NK-92 treated with Interleukin-12 subunit alpha and Interleukin-12 subunit beta, amount 100 ng/mL, for 24 hours (cell line): Measurements from ENCODE around the gene CDCA7L.
"Not testable (repeated sequence)": the region's sequence is repeated elsewhere in the genome, so short reads cannot be mapped to it uniquely, and the experiment has no call there.

Experiments used
- DNase-seq: peaks from one replicate; lab custom pipeline; 2025; lab: John Stamatoyannopoulos, UW

CDCA7L gene

GRCh38 chr7:21903020-21903786 lies 42.5 kb downstream of the CDCA7L start:
- no peak for DNase-seq

DNA sequence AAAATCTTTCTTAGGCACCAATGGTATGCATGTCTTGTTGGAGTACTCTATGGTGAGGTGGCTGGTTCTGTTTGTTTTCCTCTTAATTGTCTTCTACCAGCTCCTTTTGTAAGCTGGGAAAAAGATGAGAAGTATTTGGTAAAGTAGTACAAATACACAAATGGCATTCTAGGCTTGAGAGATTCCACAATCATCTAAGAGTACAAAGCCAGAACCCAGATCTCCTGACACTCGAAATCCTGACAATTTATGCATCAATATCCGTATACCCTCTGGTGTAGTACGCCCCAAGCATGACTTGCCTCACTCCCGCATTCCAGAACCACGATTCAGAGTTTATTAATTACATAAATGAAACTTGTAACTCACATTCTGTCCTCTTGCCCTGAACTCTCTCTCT lies 43.5 kb downstream of the CDCA7L start:
- no peak for DNase-seq

DNA sequence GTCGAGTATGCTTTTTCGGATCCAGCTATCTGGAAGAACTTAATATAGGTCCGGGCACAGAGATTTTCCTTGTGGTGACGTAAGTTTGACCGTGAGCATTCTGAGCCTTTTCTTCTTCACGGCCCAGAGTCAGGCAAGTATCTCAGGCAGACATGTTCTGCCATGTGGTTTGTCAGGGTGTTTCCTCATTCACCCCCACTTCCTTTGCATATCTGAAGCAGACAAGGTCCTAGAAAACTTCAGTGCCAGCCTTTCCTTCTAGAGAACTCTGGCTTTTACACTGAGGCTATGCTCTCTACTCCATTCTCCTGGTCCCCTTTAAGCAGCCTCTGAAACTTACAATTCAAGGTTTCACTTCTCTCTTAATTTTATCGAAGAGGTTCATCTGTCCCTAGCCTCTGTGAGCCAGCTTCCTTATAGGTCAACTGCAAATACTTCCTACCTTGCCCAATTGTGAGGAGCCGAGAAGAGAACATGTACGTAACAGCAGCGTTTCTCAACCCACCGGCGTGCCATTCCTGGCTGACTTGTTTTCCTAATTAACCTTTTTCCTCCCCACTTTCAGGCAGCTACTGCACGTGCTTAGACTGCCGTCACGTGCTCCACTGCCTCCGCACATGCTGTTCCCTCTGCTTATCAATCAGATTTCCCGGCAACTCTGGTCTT lies 47.3 kb downstream of the CDCA7L start:
- no peak for DNase-seq

GRCh38 chr7:21893401-21893800 lies 52.3 kb downstream of the CDCA7L start:
- DNase-seq: no peak

GRCh38 chr7:21891291-21891690 lies 54.4 kb downstream of the CDCA7L start:
- no peak for DNase-seq

DNA sequence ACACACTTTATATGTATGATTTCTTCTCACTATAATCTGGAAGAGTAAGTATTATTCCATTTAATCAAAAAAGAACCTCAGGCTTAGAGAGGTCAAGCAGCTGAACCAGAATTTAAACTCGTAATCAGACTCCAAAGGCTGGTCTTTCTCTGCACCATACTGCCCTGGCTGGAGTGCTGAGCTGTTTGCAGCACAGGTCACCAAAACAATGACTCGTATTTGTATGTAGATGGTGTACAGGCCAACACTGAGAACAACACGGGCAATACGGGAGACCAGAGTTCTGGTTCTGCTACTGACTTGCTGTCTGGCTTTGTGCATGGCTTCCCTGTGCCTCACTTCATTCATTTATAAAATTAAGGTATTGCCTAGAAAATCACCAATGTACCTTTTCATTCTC lies 57.9 kb downstream of the CDCA7L start:
- no peak for DNase-seq

DNA sequence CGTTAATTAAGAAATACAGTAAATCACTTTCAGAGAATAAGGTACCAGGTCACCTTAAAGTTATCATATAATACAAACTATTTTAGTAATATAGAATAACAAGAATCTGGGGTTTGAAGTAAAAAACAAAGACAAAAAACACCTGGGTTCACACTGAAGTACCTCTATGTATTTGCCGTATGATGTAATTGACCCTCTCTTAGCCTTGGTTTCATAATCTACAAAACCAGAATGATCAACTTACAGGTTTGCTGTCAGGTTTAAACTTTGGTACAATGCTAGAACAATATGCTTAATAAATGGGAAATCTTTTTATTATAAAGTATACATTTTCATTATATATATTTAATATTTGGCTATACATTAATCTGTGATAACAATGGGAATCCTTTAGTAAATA lies 58.3 kb downstream of the CDCA7L start:
- DNase-seq: no peak

GRCh38 chr7:21886396-21886795 lies 59.3 kb downstream of the CDCA7L start:
- DNase-seq: no peak

DNA sequence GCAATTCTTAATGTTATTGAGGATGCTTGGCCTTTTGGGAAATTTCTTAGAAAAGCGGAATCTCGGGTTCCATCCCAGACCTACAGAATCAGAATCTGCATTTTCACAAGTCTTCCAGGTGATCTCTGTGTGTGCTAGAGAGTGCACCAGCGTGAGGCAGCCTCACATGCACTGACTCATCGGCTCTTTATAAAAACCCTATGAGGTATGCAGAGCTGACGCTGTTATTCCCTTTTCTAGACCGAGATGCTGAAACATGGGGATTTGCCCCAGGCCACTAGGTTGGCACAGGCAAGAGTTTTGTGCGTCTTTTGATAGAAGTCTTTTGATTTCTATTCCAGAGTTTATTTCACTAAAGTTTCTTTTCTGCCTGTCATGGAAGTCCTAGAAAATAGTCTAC lies 61.2 kb downstream of the CDCA7L start:
- no peak for DNase-seq

- DNase-seq: not testable (repeated sequence)
These were observed 62.2 kb downstream of the CDCA7L start for GRCh38 chr7:21883501-21883900.

DNA sequence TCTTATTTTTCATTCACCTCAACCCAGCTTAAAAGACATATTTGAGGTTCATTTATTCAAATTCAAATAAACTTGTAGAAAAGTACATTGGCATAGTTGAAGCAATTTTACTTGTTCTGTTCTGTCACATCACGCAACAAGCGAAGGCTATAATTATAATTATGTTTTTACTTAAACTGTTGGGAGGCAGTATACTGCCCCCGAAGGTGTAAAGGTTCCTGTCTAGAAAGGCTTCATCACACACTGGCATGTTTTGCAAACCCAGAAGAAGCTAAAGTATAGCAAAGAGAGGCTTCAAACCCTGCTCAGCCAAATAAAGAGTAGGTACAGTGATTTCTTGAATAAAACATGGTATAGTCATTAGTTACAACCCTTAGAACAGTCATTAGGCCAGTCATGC lies 62.6 kb downstream of the CDCA7L start:
- no peak for DNase-seq

DNA sequence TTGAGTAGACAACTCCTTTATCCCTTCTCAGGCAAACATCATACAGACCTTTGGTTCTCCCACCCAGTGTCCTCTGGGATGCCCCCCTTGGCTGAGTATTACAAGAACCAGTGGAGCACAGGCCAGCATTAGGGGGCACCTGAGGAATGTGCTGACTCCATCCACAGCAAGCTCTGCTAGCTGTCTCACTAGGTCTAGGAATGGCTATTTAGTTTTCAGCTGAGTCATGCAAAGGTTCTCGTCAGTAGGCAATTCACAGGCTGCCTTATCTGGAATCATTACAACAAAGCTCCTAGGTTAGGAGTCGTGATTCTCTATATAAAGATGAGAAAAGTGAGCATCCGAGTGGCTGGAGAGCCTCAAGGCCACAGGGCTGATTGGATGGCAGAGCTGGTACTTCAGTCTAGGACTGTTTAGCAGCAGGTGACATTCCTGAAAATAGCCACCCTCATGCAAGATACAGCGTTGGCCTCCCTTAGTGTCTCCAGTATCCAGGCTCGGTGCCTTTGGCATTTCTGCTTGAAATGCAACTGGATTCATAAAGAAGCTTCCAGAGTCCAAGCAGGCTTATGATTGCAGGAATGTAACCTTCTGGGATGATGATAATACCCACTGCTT lies 75.8 kb downstream of the CDCA7L start:
- no peak for DNase-seq

DNA sequence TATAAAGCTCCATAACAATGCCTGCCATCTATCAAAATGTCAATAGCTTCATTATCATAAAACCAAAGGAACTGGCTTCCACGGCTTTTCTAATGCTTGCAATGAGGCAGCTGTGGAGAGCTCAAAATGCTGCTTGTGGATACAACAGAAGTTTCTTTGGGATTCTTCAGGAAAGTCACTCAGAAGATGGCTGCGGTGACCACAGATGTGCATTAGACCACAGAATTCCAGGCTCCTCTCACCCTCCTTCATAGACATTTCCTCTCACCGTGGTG lies 77.2 kb downstream of the CDCA7L start:
- DNase-seq: no peak

DNA sequence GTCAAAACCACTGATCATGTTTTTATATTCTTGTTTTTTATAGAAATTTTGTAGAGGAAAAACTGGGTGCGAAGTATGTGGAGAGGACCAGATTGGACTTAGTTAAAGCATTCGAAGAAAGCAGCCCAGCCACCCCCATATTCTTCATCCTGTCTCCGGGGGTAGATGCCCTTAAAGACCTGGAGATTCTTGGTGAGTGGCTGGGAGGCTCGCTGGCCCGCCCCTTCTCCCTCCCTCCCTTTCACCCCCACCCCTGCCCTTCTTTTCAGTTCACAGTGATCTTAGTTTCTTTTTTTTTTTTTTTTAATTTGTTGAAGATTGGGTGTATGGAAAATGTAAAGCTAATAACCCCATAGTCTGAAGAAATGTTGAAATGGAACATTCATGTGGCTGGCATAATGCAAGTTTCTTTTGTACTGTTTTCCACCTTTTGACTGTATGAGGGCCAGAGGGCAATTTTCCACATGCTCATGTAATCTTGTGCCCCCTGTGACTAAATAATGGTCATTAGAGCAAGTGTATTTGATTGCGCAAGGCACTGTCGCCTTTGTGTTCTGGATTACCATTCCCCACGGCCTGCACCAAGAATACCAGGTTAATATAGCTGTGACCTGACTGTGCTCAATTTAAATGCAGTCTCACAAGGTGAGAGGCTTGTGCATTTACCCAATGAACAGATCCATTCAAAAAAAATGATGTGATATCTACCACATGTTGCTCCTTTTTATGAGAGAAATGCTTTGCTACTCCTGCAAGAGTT lies 77.7 kb downstream of the CDCA7L start:
- DNase-seq: no peak

DNA sequence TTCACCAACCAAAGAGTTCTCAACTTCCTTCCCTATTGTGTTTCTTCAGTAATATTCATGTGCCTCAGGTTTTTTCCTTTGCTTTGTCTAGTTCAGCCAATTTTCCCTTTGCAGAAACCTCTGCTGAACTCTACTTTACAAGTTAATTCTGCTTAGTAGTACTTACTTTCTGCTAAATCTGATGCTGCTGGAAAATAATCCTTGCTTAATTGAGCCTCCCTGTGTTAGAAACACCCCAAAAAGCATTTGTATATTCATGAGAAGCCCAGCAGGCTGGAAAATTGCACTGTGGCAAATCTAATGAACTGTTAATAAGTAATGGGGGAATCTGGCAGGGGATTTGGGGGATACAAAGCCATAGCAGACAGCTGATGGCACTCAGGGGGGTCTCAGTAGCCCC lies 78.5 kb downstream of the CDCA7L start:
- DNase-seq: no peak

DNA sequence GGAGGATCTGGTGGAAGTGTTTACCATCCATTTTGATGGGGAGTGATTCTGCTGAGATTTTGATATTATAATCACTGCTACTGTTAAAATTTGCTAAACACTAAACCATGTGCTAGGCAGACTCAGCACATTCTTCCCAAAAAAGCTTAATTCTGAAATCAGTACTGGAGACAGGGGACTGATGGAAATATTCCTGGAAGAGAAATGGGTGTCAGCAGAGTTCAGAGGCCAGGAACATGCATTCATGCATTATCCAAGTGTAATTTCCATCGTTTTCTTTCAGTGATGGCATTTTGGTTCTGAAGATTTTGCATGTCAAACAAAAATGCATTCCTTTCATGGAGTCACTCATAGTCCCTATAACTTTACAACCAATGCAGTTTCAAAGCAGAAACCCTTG lies 79.0 kb downstream of the CDCA7L start:
- no peak for DNase-seq

- not testable (repeated sequence) for DNase-seq
These were observed 80.0 kb downstream of the CDCA7L start for GRCh38 chr7:21865631-21866204.

DNA sequence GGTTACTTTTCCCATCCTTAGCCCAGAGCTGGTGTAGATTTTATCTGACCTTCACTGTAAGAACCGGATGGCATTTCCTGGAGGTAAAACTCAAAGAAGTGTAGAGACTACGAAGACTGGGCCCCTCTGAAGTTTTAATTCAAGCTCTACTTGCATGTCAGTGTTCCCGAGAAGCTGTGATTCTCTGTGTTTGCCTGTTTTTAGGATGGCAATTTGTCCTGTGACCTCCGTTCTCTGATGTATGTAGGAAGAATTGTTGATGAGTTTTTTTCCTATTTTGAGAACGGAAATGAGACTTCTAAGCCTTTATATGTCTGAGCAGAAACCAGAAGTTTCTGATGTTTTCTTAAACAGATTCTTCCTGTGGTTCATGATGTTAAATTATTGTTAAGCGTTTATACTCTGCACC lies 94.1 kb downstream of the CDCA7L start:
- DNase-seq: no peak
